Measurements from ENCODE around the gene PACSIN3.

PACSIN3 gene

DNA sequence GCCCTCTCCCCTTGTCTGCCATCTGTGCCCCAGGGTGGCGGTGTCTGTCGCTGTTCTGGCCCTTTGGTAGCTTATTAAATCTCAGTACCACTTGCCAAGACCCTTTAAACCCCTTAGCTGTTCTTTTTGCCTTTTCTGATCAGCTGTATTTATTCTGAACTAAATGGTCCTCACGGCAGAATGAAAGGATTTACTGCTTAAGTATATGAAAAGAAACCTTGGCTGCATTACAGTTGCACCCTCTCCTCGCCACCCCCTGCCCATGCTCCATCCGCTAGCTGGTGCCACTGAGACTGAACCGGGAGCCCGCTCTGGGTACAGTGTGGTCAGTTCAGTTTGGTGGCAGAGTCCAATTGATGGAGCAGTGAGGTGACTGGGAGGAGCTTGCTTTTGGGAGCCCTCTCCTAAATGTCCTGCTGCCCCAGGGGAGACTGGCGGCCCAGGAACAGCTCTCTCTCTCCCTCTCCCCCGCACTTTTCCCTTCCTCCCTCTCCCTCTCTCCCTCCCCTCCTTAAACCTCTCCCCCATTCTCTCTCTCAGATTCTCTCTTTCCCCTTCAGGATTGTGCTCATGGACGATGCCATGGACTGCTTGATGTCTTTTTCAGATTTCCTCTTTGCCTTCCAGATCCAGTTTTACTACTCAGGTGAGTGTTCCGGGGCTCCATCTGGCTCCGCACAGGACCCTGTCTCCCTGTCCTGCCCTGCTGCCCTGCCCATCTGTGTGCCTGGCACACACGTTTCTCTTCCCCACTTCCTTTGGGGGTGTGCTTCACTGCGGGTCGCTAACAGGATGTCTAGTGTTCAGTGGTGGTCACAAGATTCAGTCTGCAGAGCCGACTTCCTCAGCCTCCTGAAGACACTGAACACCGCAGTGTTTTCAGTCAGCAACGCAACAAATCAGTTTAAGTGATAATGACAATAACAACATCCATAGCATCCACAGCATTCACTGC lies 31.3 kb downstream of the PACSIN3 start:
- H3F3A ChIP-seq (ENCODE audit: insufficient read depth, low read length) = no peaks in the 10 kb centered on the region
- TF ChIP-seq, protein P1, sequence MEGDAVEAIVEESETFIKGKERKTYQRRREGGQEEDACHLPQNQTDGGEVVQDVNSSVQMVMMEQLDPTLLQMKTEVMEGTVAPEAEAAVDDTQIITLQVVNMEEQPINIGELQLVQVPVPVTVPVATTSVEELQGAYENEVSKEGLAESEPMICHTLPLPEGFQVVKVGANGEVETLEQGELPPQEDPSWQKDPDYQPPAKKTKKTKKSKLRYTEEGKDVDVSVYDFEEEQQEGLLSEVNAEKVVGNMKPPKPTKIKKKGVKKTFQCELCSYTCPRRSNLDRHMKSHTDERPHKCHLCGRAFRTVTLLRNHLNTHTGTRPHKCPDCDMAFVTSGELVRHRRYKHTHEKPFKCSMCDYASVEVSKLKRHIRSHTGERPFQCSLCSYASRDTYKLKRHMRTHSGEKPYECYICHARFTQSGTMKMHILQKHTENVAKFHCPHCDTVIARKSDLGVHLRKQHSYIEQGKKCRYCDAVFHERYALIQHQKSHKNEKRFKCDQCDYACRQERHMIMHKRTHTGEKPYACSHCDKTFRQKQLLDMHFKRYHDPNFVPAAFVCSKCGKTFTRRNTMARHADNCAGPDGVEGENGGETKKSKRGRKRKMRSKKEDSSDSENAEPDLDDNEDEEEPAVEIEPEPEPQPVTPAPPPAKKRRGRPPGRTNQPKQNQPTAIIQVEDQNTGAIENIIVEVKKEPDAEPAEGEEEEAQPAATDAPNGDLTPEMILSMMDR (IDR thresholded peaks at IDR 0.05; ENCODE audit: low read length) = no peak; the same call in 1 of the 2 replicates
- TF ChIP-seq EZH2 (IDR thresholded peaks at IDR 0.05; ENCODE audit: borderline replicate concordance, low read length) = no peak
- H3K9me2 ChIP-seq (ENCODE audit: low read depth, low read length) = no peaks in the 10 kb centered on the region
- peak overlapping the region; percentile 22 for H3K4me3 ChIP-seq (ENCODE audit: low read depth, low read length, poor library complexity, severe bottlenecking)
- no peaks in the 10 kb centered on the region for H3K27me3 ChIP-seq (ENCODE audit: insufficient read depth, low read length)
- H3K36me3 ChIP-seq (ENCODE audit: insufficient read depth, low read length) = peaks cover 7% of the 10 kb centered on the region; the same call in 1 of the 2 replicates
- H4K20me1 ChIP-seq (ENCODE audit: insufficient read depth, low read length) = no peaks in the 10 kb centered on the region
- H3K9ac ChIP-seq (ENCODE audit: low read length) = peak overlapping the region; percentile 25; the same call in 1 of the 2 replicates
- H3K4me1 ChIP-seq (ENCODE audit: insufficient read depth, low read length, severe bottlenecking) = peaks cover 57% of the 10 kb centered on the region
- no peak overlapping the region for H2AFZ ChIP-seq (ENCODE audit: low read length)
- H3K79me2 ChIP-seq (ENCODE audit: insufficient read depth, low read length) = no peaks in the 10 kb centered on the region
- H3K27ac ChIP-seq (ENCODE audit: low read depth, low read length, poor library complexity, severe bottlenecking) = peak overlapping the region; percentile 59
- no peaks in the 10 kb centered on the region for H3K9me3 ChIP-seq (ENCODE audit: low read length)
- peak overlapping the region; percentile 48 for H3K4me2 ChIP-seq (ENCODE audit: low read length)

DNA sequence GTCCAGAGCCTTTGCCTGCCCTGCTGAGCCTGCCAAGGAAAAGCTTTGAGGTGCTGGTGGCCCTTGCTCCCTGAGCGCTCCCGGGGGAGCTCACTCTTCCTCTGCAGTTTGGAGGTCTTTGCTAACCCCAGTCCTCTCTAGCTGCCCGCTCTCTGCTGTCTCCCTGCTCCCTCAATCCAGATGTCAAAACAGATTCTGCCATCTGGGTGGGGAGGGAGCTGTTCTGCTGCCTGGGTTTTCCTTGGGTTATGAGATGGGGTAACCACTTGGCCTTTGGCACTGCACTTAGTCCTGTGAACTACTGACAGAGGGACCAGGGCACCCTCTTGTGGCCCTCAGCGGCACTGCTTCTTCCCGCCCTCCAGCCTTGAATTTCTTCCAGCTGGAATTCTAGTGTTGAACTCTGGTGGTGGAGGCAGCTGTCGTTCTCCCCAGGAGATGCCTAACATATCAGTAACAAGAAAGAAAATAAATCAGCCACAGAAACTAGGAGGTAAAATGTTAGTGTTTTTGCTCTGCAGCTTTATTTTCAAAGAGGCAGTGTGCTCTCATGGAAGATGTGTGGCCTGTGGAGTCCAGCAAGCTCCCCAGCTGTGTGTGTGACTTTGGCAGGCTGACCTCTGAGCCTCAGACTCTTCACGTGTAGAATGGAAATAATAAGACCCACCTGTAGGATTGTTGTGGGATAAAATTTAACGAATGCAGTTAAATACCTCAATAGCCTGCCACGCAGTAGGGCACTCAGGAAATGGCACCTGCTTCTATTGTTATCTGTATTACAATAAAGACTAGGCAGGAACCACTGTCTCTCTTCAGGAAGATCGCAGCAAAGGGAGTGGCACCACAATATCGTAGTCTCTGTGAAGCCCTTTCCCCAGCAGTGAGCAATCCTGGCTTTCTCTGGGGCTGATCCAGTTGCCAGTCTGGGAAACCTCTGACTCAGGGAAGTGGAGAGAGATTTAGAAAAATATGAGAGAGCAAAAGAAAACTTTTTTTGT lies 33.0 kb downstream of the PACSIN3 start:
- H2AFZ ChIP-seq (ENCODE audit: low read length) = no peak overlapping the region
- H3K9ac ChIP-seq (ENCODE audit: low read length) = peak overlapping the region; percentile 46; the same call in 1 of the 2 replicates
- TF ChIP-seq, protein P1 (IDR thresholded peaks at IDR 0.05; ENCODE audit: low read length) = peak; percentile 100
- no peak for TF ChIP-seq EZH2 (IDR thresholded peaks at IDR 0.05; ENCODE audit: borderline replicate concordance, low read length)

More for the DNA sequence above, 33.0 kb downstream of the PACSIN3 start:
- Histone ChIP-seq H3K4me2 (ENCODE audit: low read length) (peak overlapping the region; percentile 53), H3K4me3 (ENCODE audit: low read depth, low read length, poor library complexity, severe bottlenecking) (peak overlapping the region; percentile 33), H3K4me1 (ENCODE audit: insufficient read depth, low read length, severe bottlenecking) (peaks cover 72% of the 10 kb centered on the region), H3K9me3 (ENCODE audit: low read length) (no peaks in the 10 kb centered on the region), H3K36me3 (ENCODE audit: insufficient read depth, low read length) (peaks cover 7% of the 10 kb centered on the region; the same call in 1 of the 2 replicates), H3K27ac (ENCODE audit: low read depth, low read length, poor library complexity, severe bottlenecking) (peak overlapping the region; percentile 89), H4K20me1 (ENCODE audit: insufficient read depth, low read length) (no peaks in the 10 kb centered on the region), H3K9me2 (ENCODE audit: low read depth, low read length) (no peaks in the 10 kb centered on the region), H3F3A (ENCODE audit: insufficient read depth, low read length) (no peaks in the 10 kb centered on the region), H3K79me2 (ENCODE audit: insufficient read depth, low read length) (no peaks in the 10 kb centered on the region), H3K27me3 (ENCODE audit: insufficient read depth, low read length) (no peaks in the 10 kb centered on the region)

Data from OCI-LY1 (cell line).